Endothelial cell of hepatic sinusoid (primary cell): ENCODE measurements around the gene LIMS2.

Experiments
- in situ Hi-C: cut with HindIII; loops from 2 replicates; pipeline ENCODE4 v1.10.0; 2017; ENCODE audit warnings: low sequenced_read_pairs

LIMS2 gene

DNA sequence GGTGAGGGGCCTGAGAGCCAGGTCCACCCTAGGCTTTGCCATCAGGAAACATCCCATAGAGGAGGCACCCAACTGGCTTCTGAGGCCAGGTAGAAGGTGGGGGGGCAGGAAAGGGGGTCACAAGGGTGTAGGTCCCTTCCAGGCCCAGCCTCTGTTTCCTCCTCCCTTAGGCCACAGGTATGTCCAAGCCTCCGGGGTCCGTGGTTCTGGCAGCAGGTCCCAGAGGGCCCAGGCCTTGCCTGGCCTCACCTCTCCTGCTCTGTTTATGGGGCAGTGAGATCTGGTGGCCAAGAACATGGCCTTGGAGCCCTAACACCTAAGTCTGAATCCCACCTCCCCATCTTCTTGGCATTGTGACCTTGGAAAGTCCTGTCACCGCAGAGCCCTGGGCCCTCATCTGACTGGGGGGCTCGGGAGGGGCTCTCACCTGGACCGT lies 51.0 kb downstream of the LIMS2 start:
- in situ Hi-C loops, result no loop called here

DNA sequence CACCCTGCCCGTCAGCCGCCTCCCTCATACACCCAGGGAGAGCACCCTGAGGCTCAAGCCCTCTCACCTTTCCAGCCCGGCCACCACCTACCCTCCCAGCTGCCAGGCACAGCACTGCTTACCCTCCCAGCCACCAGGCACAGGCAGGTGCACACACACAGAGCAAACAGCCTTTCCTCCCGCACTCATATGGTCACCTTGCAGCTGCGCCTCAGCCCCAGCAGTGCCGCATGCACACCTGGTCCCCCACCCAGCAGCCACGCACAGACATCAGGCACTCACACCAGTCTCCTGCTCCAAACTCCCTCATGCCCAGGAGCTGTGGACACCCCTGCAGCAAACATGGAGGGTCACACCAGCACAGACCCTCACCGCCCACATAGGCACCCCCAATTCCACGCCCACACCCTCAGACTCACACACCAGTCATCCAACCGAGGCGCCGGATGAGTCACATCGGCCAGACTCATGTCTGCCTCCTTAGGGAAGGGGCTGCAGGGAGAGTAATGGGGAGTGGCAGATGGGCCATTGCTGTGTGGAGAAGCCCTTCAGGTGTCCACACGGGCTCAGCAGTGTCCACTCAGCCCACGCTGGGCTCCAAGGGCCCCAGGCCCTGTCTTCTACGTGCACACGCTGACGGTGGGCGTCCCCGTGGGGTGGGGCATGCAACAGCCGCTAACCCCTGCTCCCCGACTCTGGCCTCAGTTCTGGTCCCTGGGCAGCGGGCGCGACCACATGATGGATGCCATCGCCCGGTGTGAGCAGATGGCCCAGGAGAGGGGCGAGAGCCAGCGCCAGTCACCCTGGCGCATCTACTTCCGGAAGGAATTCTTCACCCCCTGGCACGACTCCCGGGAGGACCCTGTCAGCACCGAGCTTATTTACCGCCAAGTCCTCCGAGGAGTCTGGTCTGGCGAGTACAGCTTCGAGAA lies 51.7 kb downstream of the LIMS2 start:
- in situ Hi-C loops, result no loop called here

DNA sequence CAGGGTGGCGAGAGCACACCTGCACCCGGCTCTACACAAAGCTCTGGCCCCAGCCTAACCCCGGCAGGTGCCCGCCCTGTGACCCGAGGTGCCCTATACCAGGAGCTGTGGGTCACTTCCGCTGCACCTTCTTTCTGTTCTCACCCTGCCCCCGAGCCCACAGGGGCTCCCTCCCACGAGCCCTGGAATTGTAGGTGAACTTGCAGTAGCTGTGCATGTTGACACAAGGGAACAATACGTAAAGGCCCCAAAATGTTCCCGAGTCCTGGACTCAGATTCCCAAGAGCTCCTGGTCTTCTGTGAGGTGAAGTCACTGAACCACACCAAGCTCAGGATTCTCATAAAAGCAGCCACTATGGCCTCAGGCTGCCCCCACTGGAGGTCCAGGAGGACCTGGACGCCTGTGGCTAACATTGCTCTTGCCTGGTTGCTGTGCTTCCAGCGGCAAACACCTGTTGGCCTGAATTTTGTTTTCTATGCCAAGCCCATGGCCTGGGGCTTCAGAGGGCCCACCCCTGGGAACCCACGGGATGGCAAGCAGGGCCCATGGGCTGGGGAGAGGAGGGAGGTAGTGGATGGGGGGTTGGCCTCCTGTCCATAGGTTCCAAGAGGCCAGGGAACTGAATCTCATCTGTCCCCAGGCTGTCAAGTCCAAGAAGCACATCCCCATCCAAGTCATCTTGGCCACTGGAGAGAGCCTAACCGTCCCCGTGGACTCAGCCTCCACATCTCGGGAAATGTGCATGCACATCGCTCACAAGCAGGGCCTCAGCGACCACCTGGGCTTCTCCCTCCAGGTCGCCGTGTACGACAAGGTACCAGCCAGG lies 52.6 kb downstream of the LIMS2 start:
- in situ Hi-C loops, result no loop called here

DNA sequence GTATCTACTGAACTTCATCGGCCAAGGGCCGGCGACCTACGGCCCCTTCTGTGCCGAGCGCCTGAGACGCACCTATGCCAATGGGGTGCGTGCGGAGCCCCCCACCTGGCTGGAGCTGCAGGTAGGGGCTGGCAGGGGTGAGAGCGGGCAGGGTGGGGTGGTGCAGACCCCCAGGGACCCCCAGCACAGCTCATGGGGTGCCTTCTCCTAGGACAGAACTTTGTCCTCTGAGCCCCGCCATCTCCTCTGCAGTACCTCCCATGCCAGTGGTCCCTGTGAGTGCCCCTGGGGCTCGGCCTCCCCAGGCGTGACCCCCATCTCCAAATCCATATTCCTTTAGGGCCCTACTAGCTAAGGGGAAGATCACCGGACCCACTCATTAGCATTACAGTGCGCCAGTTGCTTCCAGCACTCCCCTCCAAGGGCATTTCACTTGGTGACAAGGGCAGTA lies 53.3 kb downstream of the LIMS2 start:
- in situ Hi-C loops, result no loop called here

DNA sequence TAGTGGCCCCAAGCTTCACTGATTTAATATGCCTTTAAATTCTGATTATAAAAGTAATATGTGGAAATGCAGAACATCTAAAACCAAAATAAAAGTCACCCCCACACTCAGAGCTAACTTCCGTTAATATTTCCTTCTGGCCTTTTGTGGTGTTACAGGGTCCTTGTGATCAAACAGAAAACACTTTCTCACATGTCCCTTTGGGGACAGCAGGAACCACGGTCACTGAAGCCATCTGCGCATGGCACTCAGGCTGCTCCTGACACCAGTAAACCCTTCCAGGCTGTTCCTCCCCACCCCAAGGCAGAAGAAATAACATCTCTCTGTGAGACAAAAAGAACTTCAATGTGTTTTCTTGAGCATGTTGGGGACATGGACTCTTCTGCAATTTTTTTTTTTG lies 54.5 kb downstream of the LIMS2 start:
- in situ Hi-C loops, result no loop called here

DNA sequence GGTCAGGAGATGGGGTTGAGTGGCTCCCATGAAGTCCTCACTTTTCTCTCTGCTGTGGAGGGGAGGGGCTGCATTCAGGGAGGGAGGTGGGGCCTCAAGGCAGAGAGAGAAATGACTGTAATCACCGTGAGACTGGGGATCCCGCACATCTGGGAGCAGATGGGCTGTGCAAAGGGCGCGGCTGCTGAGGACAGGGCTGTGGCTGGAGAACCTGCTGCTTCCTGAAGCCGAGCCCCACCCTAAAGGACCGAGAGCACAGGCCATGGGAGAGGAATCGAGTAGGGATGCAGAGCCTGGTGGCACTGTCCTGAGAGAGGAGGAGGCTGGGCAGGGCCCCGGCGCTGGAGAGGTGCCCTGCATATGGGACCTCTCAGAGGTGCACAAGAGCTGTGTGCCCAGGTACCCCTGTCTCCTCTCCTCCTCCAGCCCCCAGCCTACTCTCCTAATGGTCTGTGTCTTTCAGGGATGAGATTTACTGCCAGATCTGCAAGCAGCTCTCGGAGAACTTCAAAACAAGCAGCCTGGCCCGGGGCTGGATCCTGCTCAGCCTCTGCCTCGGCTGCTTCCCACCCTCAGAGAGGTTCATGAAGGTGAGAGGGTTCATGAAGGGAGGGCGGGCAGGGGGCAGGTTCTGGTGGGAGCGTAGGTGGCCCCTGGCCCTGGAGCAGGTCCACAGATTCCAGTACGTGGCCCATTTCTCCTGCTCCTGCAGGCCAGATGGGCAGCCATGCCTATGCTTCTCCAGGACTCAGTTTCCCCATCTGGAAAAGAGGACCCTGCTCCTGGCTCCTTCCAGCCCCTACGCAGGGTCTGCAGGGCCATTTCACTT lies 55.2 kb downstream of the LIMS2 start:
- in situ Hi-C loops, result no loop called here

DNA sequence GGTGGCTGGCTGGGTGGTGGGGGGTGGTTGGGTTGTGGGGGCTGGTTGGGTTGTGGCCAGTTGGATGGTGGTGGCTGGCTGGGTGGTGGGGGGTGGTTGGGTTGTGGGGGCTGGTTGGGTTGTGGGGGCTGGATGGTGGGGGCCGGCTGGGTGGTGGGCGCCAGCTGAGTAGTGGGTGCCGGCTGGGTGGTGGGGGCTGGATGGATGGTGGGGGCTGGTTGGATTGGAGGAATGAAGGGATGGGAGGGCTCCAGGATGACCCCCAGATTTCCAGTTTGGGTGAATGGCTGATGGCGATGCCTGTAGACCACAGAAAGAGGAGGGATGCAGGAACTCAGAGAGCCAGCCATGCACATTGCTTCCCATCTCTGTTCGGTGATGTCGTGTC lies 56.1 kb downstream of the LIMS2 start:
- in situ Hi-C loops, result no loop called here

DNA sequence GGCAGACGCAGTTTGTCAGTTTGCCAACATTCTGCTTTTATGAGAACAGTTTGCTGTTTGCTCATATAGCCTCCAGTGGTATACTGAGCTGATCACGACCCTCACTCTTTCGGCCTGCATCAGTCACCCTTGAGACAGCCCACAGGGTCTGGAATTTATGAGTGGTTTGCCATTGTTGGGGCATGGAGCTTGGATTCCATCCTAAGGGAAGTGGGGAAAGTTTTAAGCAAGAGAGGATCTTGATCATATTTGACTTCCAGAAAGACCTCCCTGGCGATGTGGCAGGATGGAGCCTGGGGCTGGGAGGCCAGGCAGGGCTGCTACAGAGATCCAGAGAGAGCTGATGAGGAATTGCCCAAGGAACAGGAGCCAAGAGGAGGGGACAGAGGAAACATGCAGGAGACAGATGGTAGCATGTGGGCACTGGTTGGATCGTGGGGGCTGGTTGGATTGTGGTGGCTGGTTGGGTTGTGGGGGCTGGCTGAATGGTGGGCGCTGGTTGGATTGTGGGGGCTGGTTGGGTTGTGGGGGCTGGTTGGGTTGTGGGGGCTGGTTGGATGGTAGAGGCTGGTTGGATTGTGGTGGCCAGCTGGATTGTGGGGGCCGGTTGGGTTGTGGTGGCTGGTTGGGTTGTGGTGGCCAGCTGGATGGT lies 56.7 kb downstream of the LIMS2 start:
- in situ Hi-C loops, result no loop called here

DNA sequence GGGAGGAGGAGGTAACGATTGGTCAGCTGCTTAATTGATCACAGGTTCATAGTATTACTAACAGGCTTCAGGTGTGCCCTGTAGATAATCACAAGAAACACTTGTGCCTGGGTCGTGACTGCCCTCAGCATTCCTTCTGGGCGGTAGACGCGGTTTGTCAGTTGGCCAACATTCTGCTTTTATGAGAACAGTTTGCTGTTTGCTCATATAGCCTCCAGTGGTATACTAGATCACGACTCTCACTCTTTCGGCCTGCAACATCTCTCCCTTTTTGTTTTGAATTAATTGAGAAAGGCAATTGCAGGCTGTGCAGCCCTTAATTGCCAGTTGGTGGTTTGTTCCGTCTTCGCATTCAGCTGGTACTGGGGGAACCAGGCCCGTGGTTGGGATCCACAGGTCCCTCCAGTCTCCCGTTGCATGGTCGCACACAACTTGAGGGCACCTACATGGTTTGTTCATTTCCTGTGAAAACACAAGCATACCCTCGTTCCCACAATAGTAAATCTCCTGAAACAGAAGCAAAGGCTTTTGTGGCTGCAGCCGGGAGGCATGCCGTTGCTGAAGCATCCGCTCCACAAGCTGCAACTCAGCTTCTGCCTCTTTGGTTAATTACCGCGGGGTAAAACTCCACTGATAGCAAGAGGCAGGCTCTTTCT lies 59.7 kb downstream of the LIMS2 start:
- in situ Hi-C loops, result no loop called here

DNA sequence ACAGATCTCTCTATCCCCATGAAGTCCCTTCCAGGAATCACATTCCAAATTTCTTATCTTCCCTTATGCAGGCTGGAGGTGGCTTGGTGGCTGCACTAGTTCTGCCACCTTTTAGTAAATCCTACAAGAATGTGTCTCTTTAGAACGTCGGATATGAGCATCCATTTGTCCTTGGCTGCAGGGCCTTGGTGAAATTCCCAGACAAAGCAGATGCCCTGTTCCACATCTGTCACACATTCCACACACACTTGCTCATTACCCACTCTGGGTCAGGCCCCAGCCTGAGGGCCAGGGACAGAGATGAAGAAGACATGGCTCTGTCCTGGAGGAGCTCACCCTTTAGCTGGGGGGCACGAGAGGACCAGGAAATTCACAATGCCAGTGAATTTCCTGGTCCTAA lies 60.6 kb downstream of the LIMS2 start:
- in situ Hi-C loops, result loop anchor here (5.0 kb wide), 1 partner anchor 78 kb away; no protein-coding TSS in a partner anchor

DNA sequence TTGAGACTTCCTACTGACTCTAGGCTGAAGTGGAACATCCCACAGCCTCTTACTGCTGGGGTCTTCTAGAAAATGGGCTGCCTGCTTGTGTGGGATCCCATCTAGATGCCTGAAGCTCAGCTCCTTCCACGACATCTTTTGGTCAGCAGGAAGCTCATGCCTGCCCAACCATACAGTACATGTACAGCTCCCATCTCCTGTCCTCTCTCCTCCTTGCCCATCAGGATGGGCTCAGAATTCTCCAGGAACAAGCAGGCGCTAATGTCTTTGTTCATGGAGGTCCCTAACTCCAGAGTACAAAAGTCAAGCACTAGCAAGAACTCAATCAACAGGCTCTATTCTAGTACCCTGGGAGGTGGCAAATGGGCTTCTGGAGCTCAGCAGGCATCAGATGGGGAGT lies 61.1 kb downstream of the LIMS2 start:
- in situ Hi-C loops, result loop anchor here (5.0 kb wide), 1 partner anchor 78 kb away; no protein-coding TSS in a partner anchor

DNA sequence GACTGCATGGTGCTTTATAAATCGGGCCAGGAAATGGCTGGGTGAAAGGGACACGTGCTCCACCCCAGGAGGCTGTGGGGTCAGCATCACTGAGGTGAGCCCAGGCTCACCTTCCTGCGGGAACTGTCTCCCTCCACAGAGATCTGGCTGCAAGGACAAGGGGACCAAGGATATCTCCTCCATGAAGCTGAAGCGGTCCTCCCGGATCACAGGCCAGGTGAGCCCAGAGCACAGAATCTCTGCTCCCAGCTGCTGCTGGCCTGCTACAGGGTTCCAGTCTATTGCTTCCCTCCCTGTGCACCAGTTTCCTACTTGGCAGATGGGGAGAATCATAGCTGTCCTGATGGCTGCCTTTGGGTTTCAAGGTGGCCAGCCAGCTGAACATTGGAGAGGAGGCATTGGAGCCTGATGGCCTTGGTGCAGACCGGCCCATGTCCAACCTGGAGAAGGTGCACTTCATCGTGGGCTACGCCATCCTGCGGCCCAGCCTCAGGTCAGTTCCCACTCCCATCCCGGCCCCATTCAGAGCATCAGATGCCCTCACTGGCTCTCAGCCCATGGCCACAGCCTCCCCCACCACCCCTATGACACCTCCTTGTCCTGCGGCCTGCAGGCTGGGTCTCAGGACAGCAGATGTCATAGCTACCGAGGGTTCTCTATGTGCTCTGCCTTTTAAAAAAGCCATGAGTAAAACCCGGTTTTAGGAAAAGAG lies 63.1 kb downstream of the LIMS2 start:
- in situ Hi-C loops, result loop anchor here (5.0 kb wide), 1 partner anchor 80 kb away; no protein-coding TSS in a partner anchor

DNA sequence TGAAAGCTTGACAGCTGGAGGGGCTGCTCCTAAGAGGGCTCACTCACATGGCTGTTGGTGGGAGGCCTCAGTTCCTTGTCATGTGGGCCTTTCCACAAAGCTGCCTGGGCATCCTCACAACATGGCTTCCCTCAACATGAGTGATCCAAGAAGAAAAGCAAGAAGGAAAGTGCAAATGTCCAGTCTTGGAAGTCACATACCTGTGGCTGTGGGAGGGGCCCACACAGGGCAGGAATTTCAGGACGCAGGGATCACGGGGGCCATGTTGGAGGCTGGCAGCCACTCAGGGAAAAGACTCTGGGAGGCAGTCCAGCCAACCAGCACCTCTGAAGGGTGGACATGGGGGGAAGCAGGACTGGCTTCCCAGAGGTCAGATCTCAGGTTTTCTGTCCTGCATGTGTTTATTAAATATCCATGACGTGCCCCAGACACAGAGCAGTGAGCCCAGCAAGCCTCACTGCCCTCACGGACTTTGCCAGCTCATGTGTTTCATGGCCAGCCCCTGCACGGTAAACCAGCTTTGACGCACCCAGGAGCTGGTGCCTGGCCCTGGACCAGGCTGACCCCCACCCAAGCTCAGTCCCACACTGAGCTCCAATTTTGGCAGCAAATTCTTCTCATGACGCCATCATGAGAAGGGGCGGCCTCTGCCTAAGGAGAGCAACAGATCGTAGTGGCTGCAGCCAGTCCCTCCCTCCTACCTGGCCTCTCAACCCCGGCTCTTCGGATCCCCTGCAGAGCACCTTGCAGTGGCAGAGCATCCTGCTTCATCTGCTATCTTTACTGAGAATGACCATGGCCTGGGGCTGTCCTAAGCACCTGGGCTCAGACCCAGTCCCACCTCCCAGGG lies 64.0 kb downstream of the LIMS2 start:
- in situ Hi-C loops, result loop anchor here (5.0 kb wide), 1 partner anchor 81 kb away; no protein-coding TSS in a partner anchor

DNA sequence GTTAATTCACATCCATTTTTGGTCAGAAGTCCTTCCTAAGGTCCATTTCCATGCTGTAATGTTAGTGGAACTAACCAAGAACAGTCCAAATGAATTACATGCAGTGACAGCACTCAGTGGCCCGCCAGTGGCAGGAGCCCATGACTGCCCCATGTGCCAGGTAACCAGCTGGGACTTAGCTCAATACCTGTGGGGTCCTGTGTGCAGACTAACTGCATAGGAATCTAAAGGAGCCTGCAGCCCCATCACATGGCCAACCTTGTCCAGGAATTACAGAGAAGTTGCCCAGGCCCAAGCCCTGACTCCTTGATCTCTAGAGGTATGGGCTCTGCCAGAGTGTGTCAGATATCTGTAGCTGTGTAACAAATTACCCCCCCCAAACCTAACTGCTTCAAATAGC lies 64.8 kb downstream of the LIMS2 start:
- in situ Hi-C loops, result loop anchor here (5.0 kb wide), 1 partner anchor 82 kb away; no protein-coding TSS in a partner anchor

DNA sequence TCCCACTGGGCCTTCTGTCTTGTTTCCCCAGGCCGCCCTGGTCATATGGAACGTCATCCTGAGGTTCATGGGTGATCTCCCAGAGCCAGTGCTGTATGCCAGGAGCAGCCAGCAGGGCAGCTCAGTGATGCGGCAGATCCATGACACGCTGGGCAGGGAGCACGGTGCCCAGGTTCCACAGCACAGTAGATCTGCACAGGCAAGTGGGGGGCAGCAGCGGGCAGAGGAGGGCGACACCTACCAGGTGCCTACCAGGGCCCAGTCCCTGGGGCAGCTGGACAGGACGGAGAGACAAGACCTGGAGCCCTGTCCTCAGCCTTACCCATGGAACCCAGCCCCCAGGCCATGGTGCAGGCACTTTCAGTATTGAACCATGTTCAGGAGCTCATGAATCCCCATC lies 65.5 kb downstream of the LIMS2 start:
- in situ Hi-C loops, result loop anchor here (5.0 kb wide), 1 partner anchor 82 kb away; no protein-coding TSS in a partner anchor

DNA sequence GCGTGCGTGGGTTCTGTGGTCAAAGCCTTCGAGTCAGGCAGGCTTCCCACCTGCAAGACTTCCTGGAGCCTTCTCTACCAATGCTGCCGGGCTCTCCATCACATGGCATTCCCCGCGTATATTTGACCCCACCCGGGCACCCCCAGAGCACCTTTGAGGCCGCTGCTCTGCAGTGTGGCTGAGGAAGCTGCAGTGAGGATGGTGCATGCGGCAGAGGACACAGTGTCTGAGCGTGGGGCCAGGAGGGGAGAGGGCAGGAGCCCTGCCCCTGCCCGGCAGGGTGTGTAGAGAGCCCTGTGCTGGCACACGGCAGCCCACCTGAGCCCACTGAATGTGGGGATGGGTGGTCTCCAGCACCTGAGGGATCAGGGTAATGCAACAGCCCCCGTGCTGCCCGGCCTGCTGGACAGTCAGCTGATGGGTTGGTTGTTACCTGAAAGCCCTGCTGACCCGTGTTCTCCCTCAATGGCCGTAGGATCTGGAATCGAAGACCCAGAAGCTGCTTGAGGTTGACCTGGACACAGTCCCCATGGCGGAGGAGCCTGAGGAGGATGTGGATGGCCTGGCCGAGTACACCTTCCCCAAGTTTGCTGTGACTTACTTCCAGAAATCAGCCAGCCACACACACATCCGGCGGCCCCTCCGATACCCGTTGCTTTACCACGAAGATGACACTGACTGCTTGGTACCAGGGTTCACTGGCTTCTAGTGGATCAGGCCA lies 66.1 kb downstream of the LIMS2 start:
- in situ Hi-C loops, result no loop called here
